Vagina (tissue), 2 donors: ENCODE data around the gene TCF3. TPM values are rescaled to one million over a fixed set of nuclear protein-coding genes. Genes with fewer than 3 reads are reported as not detected.

Source experiments
- DNase-seq, 2 donors: peaks; one replicate each; pipeline ENCODE4 v3.0.0-alpha.2; 2017; ENCODE audit errors: extremely low spot score in 2 of 2
- H3K27ac ChIP-seq: fragments of 200-600 bp; sonication (generic); one replicate; pipeline ENCODE4 v1.5.1; 2019
- H3K27me3 ChIP-seq: fragments of 200-600 bp; sonication (generic); one replicate; pipeline ENCODE4 v1.5.1; 2019
- H3K36me3 ChIP-seq, 2 donors: fragments of 200-600 bp; sonication (generic); one replicate each; pipeline ENCODE4 v1.5.1; 2017 to 2019
- H3K4me1 ChIP-seq: fragments of 200-600 bp; sonication (generic); one replicate; pipeline ENCODE4 v1.5.1; 2019
- H3K4me3 ChIP-seq, 2 donors: fragments of 200-600 bp; sonication (generic); 1 replicate in 1 of 2; 2 replicates in 1 of 2; pipeline ENCODE4 v1.5.1; 2016 to 2019
- H3K9me3 ChIP-seq: fragments of 200-600 bp; sonication (generic); one replicate; pipeline ENCODE4 v1.5.1; 2019
- POLR2A ChIP-seq, 2 donors: fragments of 450-650 bp; IDR thresholded peaks; one replicate each; pipeline ENCODE4 v1.6.1; 2017; ENCODE audit warnings: antibody characterized with exemption in 2 of 2, mild to moderate bottlenecking in 2 of 2, moderate library complexity in 2 of 2
- POLR2AphosphoS5 ChIP-seq, 2 donors: sonication (generic); formaldehyde crosslinking; IDR thresholded peaks; one replicate each; pipeline ENCODE4 v1.9.0; 2017; ENCODE audit warnings: antibody characterized with exemption in 2 of 2, mild to moderate bottlenecking in 2 of 2, low read depth in 1 of 2; ENCODE audit not compliant: insufficient read depth in 1 of 2
- intact Hi-C: fragments of 100-400 bp; cut with DNase I; formaldehyde crosslinking; loops from one replicate; pipeline ENCODE4 v1.15.1; 2023
- total RNA-seq: library from RNA; depleted of rRNA; stranded (reverse); fragments of >200 nt; gene quantifications from one replicate; pipeline ENCODE4 v1.2.3, GENCODE V29; 2016
- TF ChIP-seq, protein P1 (sequence below), 3 experiments: fragments of 450-650 bp in 2 of 3; fragments of 200-600 bp in 1 of 3; sonication (generic) in 1 of 3; IDR thresholded peaks; one replicate each; pipeline ENCODE4 v1.5.1; 2017 to 2019; ENCODE audit warnings: antibody characterized with exemption in 3 of 3, mild to moderate bottlenecking in 2 of 3, moderate library complexity in 2 of 3

Gene TCF3
- total RNA-seq, 1 donor from 2014 or later = 26.0 TPM

DNA sequence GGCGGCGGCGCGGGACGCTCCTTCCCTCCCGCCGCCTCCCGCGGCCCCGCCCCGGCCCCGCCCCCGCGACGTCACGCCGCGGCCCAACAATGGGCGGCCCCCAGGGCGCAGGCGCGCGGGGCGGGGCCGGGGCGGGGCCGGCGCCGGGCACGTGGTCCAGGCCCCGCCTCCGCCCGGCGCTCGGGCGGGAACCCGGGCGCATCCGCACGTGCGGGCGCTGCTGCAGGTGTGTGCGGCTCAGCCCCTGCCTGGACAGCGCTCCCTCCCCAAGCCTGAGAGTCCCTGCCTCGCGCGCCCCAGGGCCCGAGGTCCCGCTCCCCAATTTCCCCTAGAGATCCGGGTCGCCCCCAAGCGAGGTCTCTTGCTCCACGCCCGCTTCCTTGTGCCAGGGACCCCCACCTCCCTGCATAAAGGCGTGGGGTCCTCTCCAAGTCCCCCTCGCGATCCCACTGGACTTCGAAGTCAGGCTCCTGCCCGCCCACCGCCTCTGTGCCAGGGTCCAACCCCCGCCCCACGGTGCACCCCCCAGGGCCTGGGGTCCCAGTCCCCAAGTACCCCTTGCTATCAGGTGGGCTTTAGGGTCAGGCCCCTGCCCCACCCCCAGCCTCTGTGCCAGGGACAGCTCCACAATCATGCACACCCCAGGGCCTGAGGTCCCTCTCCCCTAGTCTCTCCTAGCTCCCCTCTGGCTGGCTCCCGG lies 83.9 kb downstream of the TCF3 start, which contains the start of gene MEX3D:
Gene MEX3D (minus strand): TSS at position 6 of the 700 bp plus-strand sequence. CDS start 267 bp downstream, outside the sequence.
- H3K9me3 ChIP-seq = no peaks in the 10 kb centered on the region
- intact Hi-C loops = no loop called here
- no peak for TF ChIP-seq POLR2AphosphoS5 (IDR thresholded peaks at IDR 0.05; ENCODE audit: insufficient read depth in 1 of 2, low read depth in 1 of 2)
- peak within 1 kb of the TSS; percentile 49 to 74 for H3K4me3 ChIP-seq
- H3K4me1 ChIP-seq = peaks cover 18% of the 10 kb centered on the region
- DNase-seq = no peak
- H3K36me3 ChIP-seq = no peaks in the 10 kb centered on the region
- no peaks in the 10 kb centered on the region for H3K27me3 ChIP-seq
- H3K27ac ChIP-seq = peak within 1 kb of the TSS; percentile 78

DNA sequence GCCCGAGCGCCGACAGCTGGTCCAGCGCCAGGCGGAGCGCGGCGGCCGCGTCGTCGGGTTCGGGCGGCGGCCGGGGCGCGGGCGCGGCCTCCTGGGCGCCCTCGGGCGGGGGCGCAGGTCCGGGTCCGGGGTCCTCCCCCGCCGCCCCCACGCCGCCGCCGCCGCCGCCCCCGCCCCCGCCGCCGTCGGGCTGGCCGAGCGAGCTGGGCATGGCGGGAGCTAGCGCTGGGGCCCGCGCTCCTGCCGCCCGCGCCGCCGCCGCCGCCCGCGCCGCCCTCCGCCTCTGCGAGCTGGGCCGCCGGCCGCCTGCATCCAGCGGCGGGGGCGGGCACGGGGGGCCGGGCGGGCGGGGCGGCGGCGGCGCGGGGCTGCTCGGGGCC lies 84.6 kb downstream of the TCF3 start:
- no peaks in the 10 kb centered on the region for H3K9me3 ChIP-seq

DNA sequence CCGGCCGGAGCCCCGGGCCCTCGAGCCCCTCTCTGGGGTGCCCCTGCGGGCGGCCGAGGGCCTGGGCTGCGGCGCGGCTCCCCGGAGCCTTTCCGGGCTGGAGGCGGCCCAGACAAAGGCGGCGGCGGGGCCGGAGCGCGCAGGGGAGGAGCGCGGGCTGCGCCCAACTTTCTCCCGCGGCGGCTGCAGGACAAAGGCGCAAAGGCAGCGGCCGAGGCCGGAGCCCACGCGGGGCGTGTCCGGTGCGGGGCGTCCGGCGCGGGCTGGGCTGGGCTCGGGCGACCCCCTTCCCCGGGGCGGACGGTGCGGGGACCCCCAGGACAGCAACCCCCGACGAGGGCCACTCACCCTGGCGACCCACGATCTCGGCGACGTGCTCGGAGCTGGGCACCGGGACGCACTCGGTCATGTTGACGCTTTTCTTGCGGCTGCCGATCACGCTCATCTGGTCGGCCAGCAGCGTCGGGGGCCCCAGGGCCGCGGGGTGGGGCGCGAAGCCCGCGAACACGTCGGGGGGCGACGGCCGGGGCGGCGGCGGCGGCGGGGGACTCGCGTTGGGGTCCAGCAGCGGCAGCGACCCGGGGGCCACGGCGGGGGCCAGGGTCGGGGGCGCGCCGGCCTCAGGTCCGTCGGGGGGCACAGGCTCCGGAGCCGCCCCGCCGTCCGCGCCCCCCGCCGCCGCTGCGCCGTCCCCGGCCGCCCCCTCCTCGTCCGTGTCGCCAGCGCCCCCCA lies 85.1 kb downstream of the TCF3 start:
- no peaks in the 10 kb centered on the region for H3K9me3 ChIP-seq
- H3K27ac ChIP-seq = peak overlapping the region; percentile 78

More for the DNA sequence above, 84.6 kb downstream of the TCF3 start:
- Histone ChIP-seq H3K4me1 (peaks cover 18% of the 10 kb centered on the region), H3K36me3 (no peaks in the 10 kb centered on the region), H3K27ac (no peak overlapping the region), H3K4me3 (peak overlapping the region in 1 of 2 donors; percentile 74), H3K27me3 (no peaks in the 10 kb centered on the region)
- DNase-seq = no peak
- intact Hi-C loops = no loop called here
- TF ChIP-seq, protein P1, sequence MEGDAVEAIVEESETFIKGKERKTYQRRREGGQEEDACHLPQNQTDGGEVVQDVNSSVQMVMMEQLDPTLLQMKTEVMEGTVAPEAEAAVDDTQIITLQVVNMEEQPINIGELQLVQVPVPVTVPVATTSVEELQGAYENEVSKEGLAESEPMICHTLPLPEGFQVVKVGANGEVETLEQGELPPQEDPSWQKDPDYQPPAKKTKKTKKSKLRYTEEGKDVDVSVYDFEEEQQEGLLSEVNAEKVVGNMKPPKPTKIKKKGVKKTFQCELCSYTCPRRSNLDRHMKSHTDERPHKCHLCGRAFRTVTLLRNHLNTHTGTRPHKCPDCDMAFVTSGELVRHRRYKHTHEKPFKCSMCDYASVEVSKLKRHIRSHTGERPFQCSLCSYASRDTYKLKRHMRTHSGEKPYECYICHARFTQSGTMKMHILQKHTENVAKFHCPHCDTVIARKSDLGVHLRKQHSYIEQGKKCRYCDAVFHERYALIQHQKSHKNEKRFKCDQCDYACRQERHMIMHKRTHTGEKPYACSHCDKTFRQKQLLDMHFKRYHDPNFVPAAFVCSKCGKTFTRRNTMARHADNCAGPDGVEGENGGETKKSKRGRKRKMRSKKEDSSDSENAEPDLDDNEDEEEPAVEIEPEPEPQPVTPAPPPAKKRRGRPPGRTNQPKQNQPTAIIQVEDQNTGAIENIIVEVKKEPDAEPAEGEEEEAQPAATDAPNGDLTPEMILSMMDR (IDR thresholded peaks at IDR 0.05) = no peak
- no peak for TF ChIP-seq POLR2AphosphoS5 (IDR thresholded peaks at IDR 0.05; ENCODE audit: insufficient read depth in 1 of 2, low read depth in 1 of 2)
- no peak for TF ChIP-seq POLR2A (IDR thresholded peaks at IDR 0.05)

DNA sequence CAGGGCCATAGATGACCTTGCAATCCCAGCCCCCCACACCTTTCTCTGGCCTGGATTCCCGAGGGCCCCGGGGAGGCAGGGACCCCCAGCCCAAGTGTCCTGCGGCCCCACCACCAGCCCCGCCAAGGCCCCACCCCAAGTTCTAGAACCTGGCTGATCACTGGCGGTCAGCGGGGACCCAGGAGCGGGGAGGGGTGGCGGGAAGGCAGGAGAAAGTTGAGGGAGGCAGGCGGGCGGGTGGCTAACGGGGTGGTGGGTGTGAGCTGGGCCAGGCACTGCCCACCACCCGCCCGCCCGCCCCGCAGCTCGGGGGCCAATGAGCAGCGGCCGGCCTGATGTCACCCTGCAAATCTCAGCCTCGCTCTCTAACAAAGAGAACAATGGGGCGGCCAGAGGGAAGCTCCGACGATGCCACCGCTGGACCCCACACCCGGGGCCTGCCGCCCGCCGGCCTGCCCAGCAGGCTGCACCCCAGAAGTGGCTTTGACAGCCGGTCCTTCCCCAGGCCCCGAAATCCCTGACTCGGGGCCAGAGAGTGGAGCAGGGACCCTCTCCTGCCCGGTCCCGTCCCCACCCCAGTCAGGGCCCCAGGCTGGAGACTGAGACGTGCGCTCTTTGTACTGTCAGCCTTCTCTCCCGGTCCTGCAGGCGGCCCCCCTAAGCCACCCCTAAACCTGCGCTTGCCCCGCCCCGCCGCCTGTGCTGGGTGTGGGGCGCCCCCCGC lies 85.9 kb downstream of the TCF3 start:
- Histone ChIP-seq H3K4me1 (peaks cover 18% of the 10 kb centered on the region), H3K27me3 (no peaks in the 10 kb centered on the region), H3K36me3 (no peaks in the 10 kb centered on the region), H3K4me3 (peak overlapping the region; percentile 49 to 74), H3K9me3 (no peaks in the 10 kb centered on the region), H3K27ac (peak overlapping the region; percentile 78)
- intact Hi-C loops = no loop called here
- TF ChIP-seq POLR2AphosphoS5 (IDR thresholded peaks at IDR 0.05; ENCODE audit: insufficient read depth in 1 of 2, low read depth in 1 of 2) (peak in 1 of 2 donors; percentile 88), POLR2A (IDR thresholded peaks at IDR 0.05) (peak in 1 of 2 donors; percentile 57)
- TF ChIP-seq, protein P1 (IDR thresholded peaks at IDR 0.05) = no peak
- no peak for DNase-seq

More for the DNA sequence above, 85.1 kb downstream of the TCF3 start:
- H3K27me3 ChIP-seq = no peaks in the 10 kb centered on the region
- intact Hi-C loops = no loop called here
- TF ChIP-seq POLR2AphosphoS5 (IDR thresholded peaks at IDR 0.05; ENCODE audit: insufficient read depth in 1 of 2, low read depth in 1 of 2) (no peak), POLR2A (IDR thresholded peaks at IDR 0.05) (no peak)
- TF ChIP-seq, protein P1 (IDR thresholded peaks at IDR 0.05) = no peak
- peaks cover 18% of the 10 kb centered on the region for H3K4me1 ChIP-seq
- peak overlapping the region; percentile 49 to 74 for H3K4me3 ChIP-seq
- DNase-seq = no peak
- no peaks in the 10 kb centered on the region for H3K36me3 ChIP-seq

DNA sequence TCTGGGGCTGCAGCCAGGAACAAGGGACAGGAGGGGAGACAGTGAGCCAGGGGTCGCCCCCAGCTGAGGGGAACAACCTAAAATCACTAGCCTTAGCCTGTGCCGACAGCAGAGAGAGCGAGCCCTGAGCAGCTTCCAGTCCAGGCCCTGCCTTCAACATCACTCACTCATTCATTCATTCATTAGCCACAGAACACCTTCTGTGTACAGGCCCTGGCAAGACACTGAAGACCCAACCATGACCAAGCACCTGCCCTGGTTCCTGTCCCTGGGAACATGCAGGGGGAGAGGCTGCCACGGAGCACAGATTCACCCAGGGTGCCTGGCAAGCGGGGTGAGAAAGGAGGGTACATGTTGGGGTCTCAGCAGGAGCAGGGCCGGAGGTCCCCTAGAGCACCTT lies 89.2 kb downstream of the TCF3 start:
- Histone ChIP-seq H3K27me3 (no peaks in the 10 kb centered on the region), H3K36me3 (no peaks in the 10 kb centered on the region), H3K4me1 (peaks cover 24% of the 10 kb centered on the region), H3K27ac (no peak overlapping the region), H3K9me3 (no peaks in the 10 kb centered on the region), H3K4me3 (no peak overlapping the region)
- TF ChIP-seq POLR2A (IDR thresholded peaks at IDR 0.05) = no peak
- TF ChIP-seq, protein P1 (IDR thresholded peaks at IDR 0.05) = no peak
- TF ChIP-seq POLR2AphosphoS5 (IDR thresholded peaks at IDR 0.05; ENCODE audit: insufficient read depth in 1 of 2, low read depth in 1 of 2) = no peak
- no peak for DNase-seq
- intact Hi-C loops = no loop called here
